Vagina (tissue), 2 donors: Measurements from ENCODE around the gene AARS2. TPM values are rescaled to one million over a fixed set of nuclear protein-coding genes. Genes with fewer than 3 reads are reported as not detected.

Experiments
- DNase-seq, 2 donors: peaks; one replicate each; pipeline ENCODE4 v3.0.0-alpha.2; 2017; ENCODE audit errors: extremely low spot score in 2 of 2
- H3K27ac ChIP-seq: fragments of 200-600 bp; sonication (generic); one replicate; pipeline ENCODE4 v1.5.1; 2019
- H3K27me3 ChIP-seq: fragments of 200-600 bp; sonication (generic); one replicate; pipeline ENCODE4 v1.5.1; 2019
- H3K36me3 ChIP-seq, 2 donors: fragments of 200-600 bp; sonication (generic); one replicate each; pipeline ENCODE4 v1.5.1; 2017 to 2019
- H3K4me1 ChIP-seq: fragments of 200-600 bp; sonication (generic); one replicate; pipeline ENCODE4 v1.5.1; 2019
- H3K4me3 ChIP-seq, 2 donors: fragments of 200-600 bp; sonication (generic); 1 replicate in 1 of 2; 2 replicates in 1 of 2; pipeline ENCODE4 v1.5.1; 2016 to 2019
- H3K9me3 ChIP-seq: fragments of 200-600 bp; sonication (generic); one replicate; pipeline ENCODE4 v1.5.1; 2019
- POLR2A ChIP-seq, 2 donors: fragments of 450-650 bp; IDR thresholded peaks; one replicate each; pipeline ENCODE4 v1.6.1; 2017; ENCODE audit warnings: antibody characterized with exemption in 2 of 2, mild to moderate bottlenecking in 2 of 2, moderate library complexity in 2 of 2
- POLR2AphosphoS5 ChIP-seq, 2 donors: sonication (generic); formaldehyde crosslinking; IDR thresholded peaks; one replicate each; pipeline ENCODE4 v1.9.0; 2017; ENCODE audit warnings: antibody characterized with exemption in 2 of 2, mild to moderate bottlenecking in 2 of 2, low read depth in 1 of 2; ENCODE audit not compliant: insufficient read depth in 1 of 2
- intact Hi-C: fragments of 100-400 bp; cut with DNase I; formaldehyde crosslinking; loops from one replicate; pipeline ENCODE4 v1.15.1; 2023
- total RNA-seq: library from RNA; depleted of rRNA; stranded (reverse); fragments of >200 nt; gene quantifications from one replicate; pipeline ENCODE4 v1.2.3, GENCODE V29; 2016
- TF ChIP-seq, protein P1 (sequence below), 3 experiments: fragments of 450-650 bp in 2 of 3; fragments of 200-600 bp in 1 of 3; sonication (generic) in 1 of 3; IDR thresholded peaks; one replicate each; pipeline ENCODE4 v1.5.1; 2017 to 2019; ENCODE audit warnings: antibody characterized with exemption in 3 of 3, mild to moderate bottlenecking in 2 of 3, moderate library complexity in 2 of 3

Gene AARS2
- total RNA-seq, 1 donor from 2014 or later = 13.3 TPM

DNA sequence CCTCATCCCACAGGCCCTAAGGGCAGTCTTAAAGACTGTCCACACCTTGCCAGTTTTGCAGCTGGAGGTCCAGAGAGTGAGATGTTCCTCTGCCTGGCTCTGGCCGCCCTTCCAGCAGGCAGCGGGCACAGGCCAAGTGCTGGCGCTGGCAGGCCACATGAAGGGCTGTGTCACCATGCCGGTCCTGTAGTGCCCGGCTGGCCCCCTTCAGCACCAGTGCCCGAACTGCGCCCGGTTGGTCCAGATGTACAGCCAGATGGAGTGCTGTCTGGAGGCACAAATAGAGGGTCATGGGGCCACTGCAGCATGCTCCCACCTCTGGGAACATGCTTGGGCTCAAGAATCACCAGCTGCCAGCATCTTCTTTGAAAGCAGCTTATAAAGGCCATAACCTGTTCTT lies 51.6 kb downstream of the AARS2 start:
- no peak overlapping the region for H3K27ac ChIP-seq
- TF ChIP-seq POLR2A (IDR thresholded peaks at IDR 0.05) = no peak
- TF ChIP-seq POLR2AphosphoS5 (IDR thresholded peaks at IDR 0.05; ENCODE audit: insufficient read depth in 1 of 2, low read depth in 1 of 2) = no peak
- TF ChIP-seq, protein P1, sequence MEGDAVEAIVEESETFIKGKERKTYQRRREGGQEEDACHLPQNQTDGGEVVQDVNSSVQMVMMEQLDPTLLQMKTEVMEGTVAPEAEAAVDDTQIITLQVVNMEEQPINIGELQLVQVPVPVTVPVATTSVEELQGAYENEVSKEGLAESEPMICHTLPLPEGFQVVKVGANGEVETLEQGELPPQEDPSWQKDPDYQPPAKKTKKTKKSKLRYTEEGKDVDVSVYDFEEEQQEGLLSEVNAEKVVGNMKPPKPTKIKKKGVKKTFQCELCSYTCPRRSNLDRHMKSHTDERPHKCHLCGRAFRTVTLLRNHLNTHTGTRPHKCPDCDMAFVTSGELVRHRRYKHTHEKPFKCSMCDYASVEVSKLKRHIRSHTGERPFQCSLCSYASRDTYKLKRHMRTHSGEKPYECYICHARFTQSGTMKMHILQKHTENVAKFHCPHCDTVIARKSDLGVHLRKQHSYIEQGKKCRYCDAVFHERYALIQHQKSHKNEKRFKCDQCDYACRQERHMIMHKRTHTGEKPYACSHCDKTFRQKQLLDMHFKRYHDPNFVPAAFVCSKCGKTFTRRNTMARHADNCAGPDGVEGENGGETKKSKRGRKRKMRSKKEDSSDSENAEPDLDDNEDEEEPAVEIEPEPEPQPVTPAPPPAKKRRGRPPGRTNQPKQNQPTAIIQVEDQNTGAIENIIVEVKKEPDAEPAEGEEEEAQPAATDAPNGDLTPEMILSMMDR (IDR thresholded peaks at IDR 0.05) = no peak
- intact Hi-C loops = no loop called here
- H3K9me3 ChIP-seq = no peaks in the 10 kb centered on the region
- no peaks in the 10 kb centered on the region for H3K27me3 ChIP-seq
- H3K4me3 ChIP-seq = no peak overlapping the region
- no peak for DNase-seq
- H3K36me3 ChIP-seq = no peaks in the 10 kb centered on the region
- peaks cover 47% of the 10 kb centered on the region for H3K4me1 ChIP-seq

DNA sequence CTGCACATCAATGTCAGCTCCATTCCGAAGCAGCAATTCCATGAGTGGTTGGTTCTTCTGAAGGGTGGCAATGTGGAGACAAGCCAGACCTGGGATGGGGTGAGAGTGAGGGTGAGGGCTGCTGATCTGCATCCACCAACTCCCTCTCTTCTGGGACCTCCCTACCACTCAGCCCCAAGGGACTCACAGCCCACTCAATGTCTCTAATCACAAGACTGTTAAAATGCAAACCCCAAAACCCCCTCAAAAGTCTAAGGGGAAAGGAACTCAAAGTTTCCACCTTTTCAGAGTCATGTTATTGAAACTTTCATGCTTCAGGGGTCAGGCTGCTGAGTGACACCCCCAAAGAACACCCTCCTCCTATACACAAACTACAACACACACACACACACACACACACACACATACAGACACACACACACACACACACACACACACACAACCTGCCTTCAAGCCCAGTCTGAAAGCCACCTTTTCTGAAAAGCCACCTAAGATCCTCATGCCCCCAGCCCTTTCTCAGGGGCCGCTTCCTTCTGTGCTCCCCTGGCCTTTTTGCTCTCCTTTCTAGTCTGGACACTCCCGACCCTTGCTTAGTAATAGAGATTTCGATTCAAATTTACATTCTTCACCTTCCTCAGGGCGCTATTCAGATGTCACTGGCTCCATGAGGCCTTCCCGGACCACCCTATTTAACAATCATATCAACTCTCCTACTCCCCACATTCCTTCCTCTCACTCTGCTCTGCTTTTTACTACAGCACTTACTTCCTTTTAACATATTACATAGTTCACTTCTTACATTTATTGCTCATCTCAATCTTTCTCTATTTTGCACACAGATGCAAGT lies 52.5 kb downstream of the AARS2 start:
- Histone ChIP-seq H3K27ac (no peak overlapping the region), H3K4me3 (no peak overlapping the region), H3K4me1 (peaks cover 55% of the 10 kb centered on the region), H3K9me3 (no peaks in the 10 kb centered on the region), H3K27me3 (no peaks in the 10 kb centered on the region), H3K36me3 (no peaks in the 10 kb centered on the region)
- TF ChIP-seq POLR2A (IDR thresholded peaks at IDR 0.05) = no peak
- TF ChIP-seq, protein P1 (IDR thresholded peaks at IDR 0.05) = no peak
- TF ChIP-seq POLR2AphosphoS5 (IDR thresholded peaks at IDR 0.05; ENCODE audit: insufficient read depth in 1 of 2, low read depth in 1 of 2) = no peak
- intact Hi-C loops = no loop called here
- no peak for DNase-seq

DNA sequence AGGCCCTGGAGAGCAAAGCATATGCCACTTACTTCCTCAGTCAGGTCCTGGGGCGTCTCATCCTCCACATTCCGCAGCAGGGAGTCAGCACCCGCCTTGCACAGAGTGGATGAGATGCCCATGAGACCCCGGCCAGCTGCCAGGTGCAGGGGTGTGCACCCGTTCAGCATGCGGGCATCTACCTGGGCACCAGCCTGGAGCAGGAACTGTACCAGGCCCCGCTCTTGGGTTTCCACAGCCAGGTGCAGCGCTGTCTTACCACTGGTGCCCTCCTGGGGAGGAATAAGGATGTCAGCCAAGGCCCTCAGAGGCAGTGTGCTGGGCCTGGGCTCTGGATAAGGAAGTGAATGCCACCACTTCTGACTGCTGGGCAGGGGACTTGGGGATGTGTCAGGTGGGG lies 53.1 kb downstream of the AARS2 start:
- Histone ChIP-seq H3K27ac (no peak overlapping the region), H3K4me1 (peaks cover 53% of the 10 kb centered on the region), H3K36me3 (peaks cover 0 to 2% of the 10 kb centered on the region in 2 donors), H3K27me3 (no peaks in the 10 kb centered on the region), H3K9me3 (no peaks in the 10 kb centered on the region), H3K4me3 (no peak overlapping the region)
- no peak for DNase-seq
- intact Hi-C loops = no loop called here
- TF ChIP-seq, protein P1 (IDR thresholded peaks at IDR 0.05) = no peak
- no peak for TF ChIP-seq POLR2AphosphoS5 (IDR thresholded peaks at IDR 0.05; ENCODE audit: insufficient read depth in 1 of 2, low read depth in 1 of 2)
- TF ChIP-seq POLR2A (IDR thresholded peaks at IDR 0.05) = no peak

DNA sequence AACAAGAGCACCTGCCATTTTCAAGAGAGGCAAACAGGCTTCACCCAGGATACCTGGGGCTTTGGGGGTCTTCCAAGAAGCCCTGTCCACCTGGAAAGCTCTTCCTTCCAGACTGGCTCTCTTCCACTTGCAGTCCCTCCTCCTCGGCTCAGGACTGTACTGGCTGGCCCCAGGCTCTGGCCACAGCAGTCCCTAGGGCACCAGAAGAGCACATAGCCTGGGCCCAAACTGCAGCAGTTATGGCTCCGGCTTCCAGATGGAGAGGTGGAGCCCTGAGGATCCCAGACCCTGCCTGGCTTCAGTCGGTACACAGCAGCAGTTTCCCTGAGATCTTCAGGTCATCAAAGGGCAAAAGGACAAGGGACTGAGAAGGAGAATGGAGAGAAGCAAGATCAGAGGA lies 54.2 kb downstream of the AARS2 start:
- Histone ChIP-seq H3K9me3 (no peaks in the 10 kb centered on the region), H3K27me3 (no peaks in the 10 kb centered on the region), H3K27ac (no peak overlapping the region), H3K4me3 (no peak overlapping the region), H3K4me1 (peaks cover 42% of the 10 kb centered on the region), H3K36me3 (peaks cover 0 to 13% of the 10 kb centered on the region in 2 donors)
- TF ChIP-seq POLR2AphosphoS5 (IDR thresholded peaks at IDR 0.05; ENCODE audit: insufficient read depth in 1 of 2, low read depth in 1 of 2) (no peak), POLR2A (IDR thresholded peaks at IDR 0.05) (no peak)
- TF ChIP-seq, protein P1 (IDR thresholded peaks at IDR 0.05) = no peak
- intact Hi-C loops = no loop called here
- DNase-seq = no peak

DNA sequence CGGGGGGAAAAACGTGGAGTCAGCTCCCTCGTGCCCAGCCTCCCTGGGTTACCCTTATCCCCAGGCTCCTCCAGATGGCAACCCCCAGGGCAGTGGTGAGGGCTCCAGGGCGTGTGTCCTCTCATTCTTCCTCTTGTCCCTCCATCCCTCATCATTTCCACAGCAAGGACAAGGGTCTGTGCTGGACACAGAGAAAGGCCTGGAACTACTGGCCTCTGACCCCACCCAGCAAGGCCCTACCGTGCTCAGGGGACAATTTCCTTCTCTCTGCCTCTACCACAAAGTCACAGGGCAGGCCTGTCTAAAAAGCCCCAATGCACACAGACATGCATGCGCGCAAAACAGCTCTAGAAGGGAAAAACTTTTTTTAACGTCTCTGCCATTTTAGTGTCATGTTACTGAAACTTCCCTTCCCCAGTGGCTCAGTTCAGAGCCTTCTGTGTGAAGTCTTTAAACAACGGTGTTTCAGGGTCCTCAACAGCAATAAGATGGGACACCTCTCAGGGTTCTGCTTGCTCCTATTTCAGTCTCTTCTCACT lies 54.8 kb downstream of the AARS2 start:
- no peaks in the 10 kb centered on the region for H3K27me3 ChIP-seq
- peaks cover 37% of the 10 kb centered on the region for H3K4me1 ChIP-seq
- no peak overlapping the region for H3K4me3 ChIP-seq
- DNase-seq = no peak
- H3K9me3 ChIP-seq = no peaks in the 10 kb centered on the region
- H3K36me3 ChIP-seq = peaks cover 0 to 18% of the 10 kb centered on the region in 2 donors
- peak overlapping the region; percentile 98 for H3K27ac ChIP-seq
- TF ChIP-seq, protein P1 (IDR thresholded peaks at IDR 0.05) = no peak
- TF ChIP-seq POLR2AphosphoS5 (IDR thresholded peaks at IDR 0.05; ENCODE audit: insufficient read depth in 1 of 2, low read depth in 1 of 2) = no peak
- TF ChIP-seq POLR2A (IDR thresholded peaks at IDR 0.05) = no peak
- intact Hi-C loops = no loop called here
